Caco-2 (cell line): ENCODE measurements around the gene ANKRD34B. TPM values are rescaled to one million over a fixed set of nuclear protein-coding genes. Genes with fewer than 3 reads are reported as not detected.

Experiments used
- BruUV-seq: library from RNA; stranded (reverse); fragments of 400-500 nt; replicated peaks from 2 replicates; lab custom pipeline; 2021; lab: Mats Ljungman, UMichigan
- CTCF ChIA-PET: fragments of 300-600 bp; sonication (Branson Sonifier 250); formaldehyde crosslinking; loops from one replicate; lab custom pipeline; 2022; ENCODE audit warnings: antibody characterized with exemption; lab: Charles Lee
- POLR2A ChIA-PET: fragments of 300-600 bp; sonication (Branson Sonifier 250); formaldehyde crosslinking; loops from one replicate; lab custom pipeline; 2022; ENCODE audit warnings: antibody characterized with exemption; lab: Charles Lee
- DNase-seq, 2 experiments: peaks; one replicate each; pipeline versions ENCODE4 v3.0.0 to v3.0.0-alpha.2; 2020 to 2022
- H3K27me3 ChIP-seq: replicated peaks from 2 replicates; pipeline ENCODE4 v1.6.0; 2011; ENCODE audit warnings: low read length; ENCODE audit not compliant: control insufficient read depth, insufficient read depth
- H3K36me3 ChIP-seq: 2 replicates; pipeline ENCODE4 v1.5.1; 2011; ENCODE audit warnings: low read length; ENCODE audit not compliant: control insufficient read depth, insufficient read depth
- H3K4me1 ChIP-seq: fragments of 250-450 bp; sonication (Bioruptor Pico); 2 replicates; pipeline ENCODE4 v1.5.1; 2020; ENCODE audit warnings: mild to moderate bottlenecking
- H3K4me3 ChIP-seq: 2 replicates; pipeline ENCODE4 v1.5.1; 2011; ENCODE audit warnings: low read depth, mild to moderate bottlenecking, control low read depth, low read length
- H3K9me3 ChIP-seq: fragments of 250-450 bp; sonication (Bioruptor Pico); 2 replicates; pipeline ENCODE4 v1.5.1; 2020; ENCODE audit warnings: mild to moderate bottlenecking, moderate library complexity
- H3K27ac Mint-ChIP-seq: one replicate; pipeline ENCODE4 v1.8.0; 2022; ENCODE audit warnings: mixed read lengths; ENCODE audit not compliant: unreplicated experiment
- H3K27me3 Mint-ChIP-seq: one replicate; pipeline ENCODE4 v1.8.0; 2022; ENCODE audit warnings: mixed read lengths; ENCODE audit not compliant: insufficient read depth, unreplicated experiment
- H3K36me3 Mint-ChIP-seq: one replicate; pipeline ENCODE4 v1.8.0; 2022; ENCODE audit warnings: mild to moderate bottlenecking, mixed read lengths; ENCODE audit not compliant: insufficient read depth, unreplicated experiment
- H3K4me1 Mint-ChIP-seq: one replicate; pipeline ENCODE4 v1.8.0; 2022; ENCODE audit warnings: low read depth, mixed read lengths; ENCODE audit not compliant: unreplicated experiment
- H3K4me3 Mint-ChIP-seq: one replicate; pipeline ENCODE4 v1.8.0; 2022; ENCODE audit warnings: mild to moderate bottlenecking, moderate library complexity, mixed read lengths; ENCODE audit not compliant: unreplicated experiment
- H3K9me3 Mint-ChIP-seq: one replicate; pipeline ENCODE4 v1.8.0; 2022; ENCODE audit warnings: mixed read lengths; ENCODE audit not compliant: unreplicated experiment
- intact Hi-C: fragments of 100-400 bp; cut with micrococcal nuclease; formaldehyde crosslinking; loops from one replicate; pipeline ENCODE4 v1.10.0; 2022; ENCODE audit not compliant: unreplicated experiment
- total RNA-seq: library from RNA; stranded (reverse); gene quantifications from 2 replicates; pipeline ENCODE4 v1.2.3, GENCODE V29; 2022
- TF ChIP-seq, protein P1 (sequence below), 2 experiments: fragments of 200-600 bp in 1 of 2; IDR thresholded peaks; 1 replicate in 1 of 2; 2 replicates in 1 of 2; pipeline versions ENCODE4 v1.5.1 to v1.8.0; 2011 to 2022; ENCODE audit warnings: antibody characterized with exemption in 1 of 2, control low read depth in 1 of 2, inconsistent platforms in 1 of 2, low read depth in 1 of 2, low read length in 1 of 2, mild to moderate bottlenecking in 1 of 2, moderate library complexity in 1 of 2; ENCODE audit not compliant: insufficient read depth in 1 of 2, severe bottlenecking in 1 of 2, unreplicated experiment in 1 of 2

The ANKRD34B gene
- total RNA-seq, 1 experiment from 2014 or later, result 0.07 TPM

GRCh38 chr5:80615266-80615914 lies 45.3 kb upstream of the ANKRD34B start:
- intact Hi-C loops, result no loop called here
- Mint-ChIP-seq H3K36me3 (no peaks in the 10 kb centered on the region), H3K27ac (no peak overlapping the region), H3K4me3 (no peak overlapping the region), H3K4me1 (no peaks in the 10 kb centered on the region), H3K9me3 (no peaks in the 10 kb centered on the region), H3K27me3 (no peaks in the 10 kb centered on the region)
- H3K27me3 ChIP-seq, result no peaks in the 10 kb centered on the region
- 0 out of 2 replicates have a peak, but pooled peaks cover 7% of the 10 kb centered on the region for H3K9me3 ChIP-seq
- DNase-seq, result no peak
- no TSS peak for BruUV-seq
- no peaks in the 10 kb centered on the region for H3K36me3 ChIP-seq
- CTCF ChIA-PET, result interaction anchor here (0.7 kb wide), 1 partner anchor 165 kb away, joined by 5 read pairs; no protein-coding TSS in a partner anchor
- POLR2A ChIA-PET, result no interaction called here
- H3K4me3 ChIP-seq, result no peak overlapping the region
- TF ChIP-seq, protein P1, sequence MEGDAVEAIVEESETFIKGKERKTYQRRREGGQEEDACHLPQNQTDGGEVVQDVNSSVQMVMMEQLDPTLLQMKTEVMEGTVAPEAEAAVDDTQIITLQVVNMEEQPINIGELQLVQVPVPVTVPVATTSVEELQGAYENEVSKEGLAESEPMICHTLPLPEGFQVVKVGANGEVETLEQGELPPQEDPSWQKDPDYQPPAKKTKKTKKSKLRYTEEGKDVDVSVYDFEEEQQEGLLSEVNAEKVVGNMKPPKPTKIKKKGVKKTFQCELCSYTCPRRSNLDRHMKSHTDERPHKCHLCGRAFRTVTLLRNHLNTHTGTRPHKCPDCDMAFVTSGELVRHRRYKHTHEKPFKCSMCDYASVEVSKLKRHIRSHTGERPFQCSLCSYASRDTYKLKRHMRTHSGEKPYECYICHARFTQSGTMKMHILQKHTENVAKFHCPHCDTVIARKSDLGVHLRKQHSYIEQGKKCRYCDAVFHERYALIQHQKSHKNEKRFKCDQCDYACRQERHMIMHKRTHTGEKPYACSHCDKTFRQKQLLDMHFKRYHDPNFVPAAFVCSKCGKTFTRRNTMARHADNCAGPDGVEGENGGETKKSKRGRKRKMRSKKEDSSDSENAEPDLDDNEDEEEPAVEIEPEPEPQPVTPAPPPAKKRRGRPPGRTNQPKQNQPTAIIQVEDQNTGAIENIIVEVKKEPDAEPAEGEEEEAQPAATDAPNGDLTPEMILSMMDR (IDR thresholded peaks at IDR 0.05; ENCODE audit: insufficient read depth in 1 of 2, low read depth in 1 of 2, low read length in 1 of 2, severe bottlenecking in 1 of 2, unreplicated experiment in 1 of 2), result no peak
- no peaks in the 10 kb centered on the region for H3K4me1 ChIP-seq

GRCh38 chr5:80609692-80610091 lies 39.6 kb upstream of the ANKRD34B start:
- Histone ChIP-seq H3K36me3 (no peaks in the 10 kb centered on the region), H3K4me1 (no peaks in the 10 kb centered on the region), H3K27me3 (no peaks in the 10 kb centered on the region), H3K4me3 (no peak overlapping the region), H3K9me3 (0 out of 2 replicates have a peak, but pooled peaks cover 7% of the 10 kb centered on the region)
- H3K36me3 Mint-ChIP-seq, result no peaks in the 10 kb centered on the region
- H3K27me3 Mint-ChIP-seq, result no peaks in the 10 kb centered on the region
- no TSS peak for BruUV-seq
- TF ChIP-seq, protein P1 (IDR thresholded peaks at IDR 0.05; ENCODE audit: insufficient read depth in 1 of 2, low read depth in 1 of 2, low read length in 1 of 2, severe bottlenecking in 1 of 2, unreplicated experiment in 1 of 2), result no peak
- H3K27ac Mint-ChIP-seq, result no peak overlapping the region
- H3K4me3 Mint-ChIP-seq, result no peak overlapping the region
- no peaks in the 10 kb centered on the region for H3K9me3 Mint-ChIP-seq
- CTCF ChIA-PET, result no interaction called here
- intact Hi-C loops, result no loop called here
- POLR2A ChIA-PET, result no interaction called here
- no peak for DNase-seq
- H3K4me1 Mint-ChIP-seq, result no peaks in the 10 kb centered on the region

DNA sequence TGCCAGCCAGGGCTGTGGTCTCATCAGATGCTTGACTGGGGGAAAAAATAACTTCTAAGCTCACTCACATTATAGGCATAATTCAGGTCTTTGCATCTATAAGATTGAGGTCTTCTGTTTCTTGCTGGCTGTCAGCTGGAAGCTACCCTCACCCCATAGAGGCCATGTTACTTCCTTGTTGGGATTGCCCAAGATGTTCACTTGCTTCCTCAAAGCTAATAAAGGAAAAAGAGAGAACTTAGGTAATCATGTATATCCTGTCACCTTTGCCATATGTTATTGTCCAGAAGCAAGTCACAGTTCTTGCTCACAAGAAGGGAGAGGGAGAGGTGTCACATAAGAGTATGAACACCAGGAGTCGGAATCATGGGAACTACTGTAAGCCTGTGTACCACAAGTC lies 38.7 kb upstream of the ANKRD34B start:
- Mint-ChIP-seq H3K27me3 (no peaks in the 10 kb centered on the region), H3K36me3 (no peaks in the 10 kb centered on the region), H3K9me3 (no peaks in the 10 kb centered on the region), H3K27ac (no peak overlapping the region), H3K4me3 (no peak overlapping the region), H3K4me1 (no peaks in the 10 kb centered on the region)
- no TSS peak for BruUV-seq
- H3K4me3 ChIP-seq, result no peak overlapping the region
- no peaks in the 10 kb centered on the region for H3K36me3 ChIP-seq
- ChIA-PET CTCF (no interaction called here), POLR2A (no interaction called here)
- no peaks in the 10 kb centered on the region for H3K4me1 ChIP-seq
- no peak for DNase-seq
- TF ChIP-seq, protein P1 (IDR thresholded peaks at IDR 0.05; ENCODE audit: insufficient read depth in 1 of 2, low read depth in 1 of 2, low read length in 1 of 2, severe bottlenecking in 1 of 2, unreplicated experiment in 1 of 2), result no peak
- H3K27me3 ChIP-seq, result no peaks in the 10 kb centered on the region
- intact Hi-C loops, result no loop called here
- H3K9me3 ChIP-seq, result 0 out of 2 replicates have a peak, but pooled peaks cover 7% of the 10 kb centered on the region
